ENCODE measurements around the gene SMARCB1. TPM values are rescaled to one million over a fixed set of nuclear protein-coding genes. Genes with fewer than 3 reads are reported as not detected.

The SMARCB1 gene
- total RNA-seq, 1 donor from 2014 or later, result 105 TPM

GRCh38 chr22:23841736-23842445 lies 55.1 kb downstream of the SMARCB1 start:
- Mint-ChIP-seq H3K9me3 (ENCODE audit: unreplicated experiment) (no peaks in the 10 kb centered on the region), H3K27me3 (ENCODE audit: unreplicated experiment) (peaks cover 20% of the 10 kb centered on the region), H3K36me3 (ENCODE audit: low read depth, unreplicated experiment) (peaks cover 3% of the 10 kb centered on the region), H3K4me1 (ENCODE audit: unreplicated experiment) (peaks cover 11% of the 10 kb centered on the region), H3K27ac (ENCODE audit: unreplicated experiment) (no peak overlapping the region), H3K4me3 (ENCODE audit: unreplicated experiment) (no peak overlapping the region)
- TF ChIP-seq, protein P1, sequence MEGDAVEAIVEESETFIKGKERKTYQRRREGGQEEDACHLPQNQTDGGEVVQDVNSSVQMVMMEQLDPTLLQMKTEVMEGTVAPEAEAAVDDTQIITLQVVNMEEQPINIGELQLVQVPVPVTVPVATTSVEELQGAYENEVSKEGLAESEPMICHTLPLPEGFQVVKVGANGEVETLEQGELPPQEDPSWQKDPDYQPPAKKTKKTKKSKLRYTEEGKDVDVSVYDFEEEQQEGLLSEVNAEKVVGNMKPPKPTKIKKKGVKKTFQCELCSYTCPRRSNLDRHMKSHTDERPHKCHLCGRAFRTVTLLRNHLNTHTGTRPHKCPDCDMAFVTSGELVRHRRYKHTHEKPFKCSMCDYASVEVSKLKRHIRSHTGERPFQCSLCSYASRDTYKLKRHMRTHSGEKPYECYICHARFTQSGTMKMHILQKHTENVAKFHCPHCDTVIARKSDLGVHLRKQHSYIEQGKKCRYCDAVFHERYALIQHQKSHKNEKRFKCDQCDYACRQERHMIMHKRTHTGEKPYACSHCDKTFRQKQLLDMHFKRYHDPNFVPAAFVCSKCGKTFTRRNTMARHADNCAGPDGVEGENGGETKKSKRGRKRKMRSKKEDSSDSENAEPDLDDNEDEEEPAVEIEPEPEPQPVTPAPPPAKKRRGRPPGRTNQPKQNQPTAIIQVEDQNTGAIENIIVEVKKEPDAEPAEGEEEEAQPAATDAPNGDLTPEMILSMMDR (IDR thresholded peaks at IDR 0.05; ENCODE audit: unreplicated experiment), result no peak
- no peak for DNase-seq (ENCODE audit: low spot score)

DNA sequence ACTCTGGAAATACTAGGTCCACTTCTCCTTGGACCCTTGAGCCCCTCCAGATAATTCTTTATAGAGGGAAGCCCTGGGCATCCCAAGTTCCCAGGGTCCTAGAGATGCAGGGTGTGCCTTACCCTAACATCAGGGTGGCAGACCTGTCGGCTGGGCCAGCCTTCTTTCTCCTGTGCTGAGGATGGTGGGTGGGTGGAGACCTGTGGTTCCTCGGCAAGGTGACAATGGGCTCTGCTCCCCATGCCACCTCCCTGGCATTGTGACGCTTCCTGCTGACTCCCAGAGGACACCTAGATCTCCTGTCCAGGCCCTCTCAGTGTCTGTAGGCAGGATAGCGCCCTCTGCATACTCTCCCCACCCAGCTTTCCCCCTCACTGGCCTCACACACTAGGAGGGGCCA lies 55.8 kb downstream of the SMARCB1 start:
- no peaks in the 10 kb centered on the region for H3K9me3 Mint-ChIP-seq (ENCODE audit: unreplicated experiment)
- peaks cover 20% of the 10 kb centered on the region for H3K27me3 Mint-ChIP-seq (ENCODE audit: unreplicated experiment)
- peaks cover 3% of the 10 kb centered on the region for H3K36me3 Mint-ChIP-seq (ENCODE audit: low read depth, unreplicated experiment)
- no peak for DNase-seq (ENCODE audit: low spot score)
- peaks cover 11% of the 10 kb centered on the region for H3K4me1 Mint-ChIP-seq (ENCODE audit: unreplicated experiment)
- no peak overlapping the region for H3K4me3 Mint-ChIP-seq (ENCODE audit: unreplicated experiment)
- H3K27ac Mint-ChIP-seq (ENCODE audit: unreplicated experiment), result no peak overlapping the region
- TF ChIP-seq, protein P1 (IDR thresholded peaks at IDR 0.05; ENCODE audit: unreplicated experiment), result no peak

- TF ChIP-seq, protein P1 (IDR thresholded peaks at IDR 0.05; ENCODE audit: unreplicated experiment), result no peak
- peaks cover 5% of the 10 kb centered on the region for H3K4me1 Mint-ChIP-seq (ENCODE audit: unreplicated experiment)
- H3K9me3 Mint-ChIP-seq (ENCODE audit: unreplicated experiment), result no peaks in the 10 kb centered on the region
- no peak overlapping the region for H3K27ac Mint-ChIP-seq (ENCODE audit: unreplicated experiment)
- no peak overlapping the region for H3K4me3 Mint-ChIP-seq (ENCODE audit: unreplicated experiment)
- peaks cover 10% of the 10 kb centered on the region for H3K27me3 Mint-ChIP-seq (ENCODE audit: unreplicated experiment)
- DNase-seq (ENCODE audit: low spot score), result no peak
- H3K36me3 Mint-ChIP-seq (ENCODE audit: low read depth, unreplicated experiment), result no peaks in the 10 kb centered on the region
Observed at GRCh38 chr22:23844739-23845202, 58.0 kb downstream of the SMARCB1 start.

GRCh38 chr22:23845265-23846080 lies 58.7 kb downstream of the SMARCB1 start:
- Mint-ChIP-seq H3K4me1 (ENCODE audit: unreplicated experiment) (peaks cover 5% of the 10 kb centered on the region), H3K27ac (ENCODE audit: unreplicated experiment) (no peak overlapping the region), H3K27me3 (ENCODE audit: unreplicated experiment) (peaks cover 11% of the 10 kb centered on the region), H3K4me3 (ENCODE audit: unreplicated experiment) (no peak overlapping the region), H3K9me3 (ENCODE audit: unreplicated experiment) (no peaks in the 10 kb centered on the region), H3K36me3 (ENCODE audit: low read depth, unreplicated experiment) (no peaks in the 10 kb centered on the region)
- DNase-seq (ENCODE audit: low spot score), result no peak
- TF ChIP-seq, protein P1 (IDR thresholded peaks at IDR 0.05; ENCODE audit: unreplicated experiment), result no peak

DNA sequence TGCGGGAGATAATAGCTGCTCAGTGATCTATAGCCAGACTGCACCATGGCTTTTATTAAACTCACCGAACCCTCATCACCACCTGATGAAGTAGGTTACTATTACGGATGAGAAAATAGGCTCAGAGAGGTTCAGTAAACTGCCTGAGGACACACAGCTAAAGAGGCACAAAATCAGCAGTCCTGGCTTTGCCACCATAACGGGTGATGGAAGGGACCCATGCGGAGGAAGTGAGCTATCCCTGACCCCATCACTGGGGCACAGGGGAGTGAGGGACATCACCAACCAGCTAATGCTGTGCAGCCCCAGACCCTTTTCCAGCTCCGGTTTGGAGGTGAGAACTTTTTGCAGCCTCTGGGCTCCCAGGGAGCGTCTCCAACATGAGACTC lies 59.3 kb downstream of the SMARCB1 start:
- Mint-ChIP-seq H3K4me3 (ENCODE audit: unreplicated experiment) (no peak overlapping the region), H3K4me1 (ENCODE audit: unreplicated experiment) (peaks cover 5% of the 10 kb centered on the region), H3K27ac (ENCODE audit: unreplicated experiment) (no peak overlapping the region), H3K9me3 (ENCODE audit: unreplicated experiment) (no peaks in the 10 kb centered on the region), H3K27me3 (ENCODE audit: unreplicated experiment) (peaks cover 7% of the 10 kb centered on the region), H3K36me3 (ENCODE audit: low read depth, unreplicated experiment) (no peaks in the 10 kb centered on the region)
- TF ChIP-seq, protein P1 (IDR thresholded peaks at IDR 0.05; ENCODE audit: unreplicated experiment), result no peak
- no peak for DNase-seq (ENCODE audit: low spot score)

All from endothelial cell (in vitro differentiated cells).